HL-60 (cell line): ENCODE data around the gene RPL10.

ENCODE experiments used
- SPI1 ChIP-seq: IDR thresholded peaks from 2 replicates; pipeline ENCODE4 v1.6.1; 2012; ENCODE audit warnings: low read depth, mild to moderate bottlenecking, borderline replicate concordance
- TF ChIP-seq, protein P1 (sequence below): IDR thresholded peaks from one replicate; pipeline ENCODE4 v1.5.1; 2011; ENCODE audit warnings: low read length, control low read depth, inconsistent platforms; ENCODE audit not compliant: insufficient read depth

DNA sequence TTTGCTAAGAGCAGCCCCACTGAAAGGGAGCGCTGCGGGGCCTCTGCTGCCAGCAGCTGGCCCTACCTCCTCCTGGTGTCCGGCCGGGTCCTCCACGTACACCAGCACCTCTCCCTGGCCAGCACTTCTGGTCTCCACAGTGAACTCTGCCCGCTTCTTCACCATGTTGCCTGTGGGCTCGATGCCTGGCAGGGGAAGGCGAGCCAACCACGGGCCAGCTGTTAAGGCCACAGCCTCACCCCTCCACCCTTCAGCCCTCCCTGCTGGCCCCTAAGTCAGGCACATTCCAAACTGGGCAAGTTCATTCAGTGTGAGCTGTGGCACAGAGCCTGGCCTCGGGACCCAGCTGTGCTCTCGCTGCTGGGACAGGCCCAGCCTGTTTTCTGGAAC, 31.5 kb upstream of the RPL10 start:
- TF ChIP-seq, protein P1, sequence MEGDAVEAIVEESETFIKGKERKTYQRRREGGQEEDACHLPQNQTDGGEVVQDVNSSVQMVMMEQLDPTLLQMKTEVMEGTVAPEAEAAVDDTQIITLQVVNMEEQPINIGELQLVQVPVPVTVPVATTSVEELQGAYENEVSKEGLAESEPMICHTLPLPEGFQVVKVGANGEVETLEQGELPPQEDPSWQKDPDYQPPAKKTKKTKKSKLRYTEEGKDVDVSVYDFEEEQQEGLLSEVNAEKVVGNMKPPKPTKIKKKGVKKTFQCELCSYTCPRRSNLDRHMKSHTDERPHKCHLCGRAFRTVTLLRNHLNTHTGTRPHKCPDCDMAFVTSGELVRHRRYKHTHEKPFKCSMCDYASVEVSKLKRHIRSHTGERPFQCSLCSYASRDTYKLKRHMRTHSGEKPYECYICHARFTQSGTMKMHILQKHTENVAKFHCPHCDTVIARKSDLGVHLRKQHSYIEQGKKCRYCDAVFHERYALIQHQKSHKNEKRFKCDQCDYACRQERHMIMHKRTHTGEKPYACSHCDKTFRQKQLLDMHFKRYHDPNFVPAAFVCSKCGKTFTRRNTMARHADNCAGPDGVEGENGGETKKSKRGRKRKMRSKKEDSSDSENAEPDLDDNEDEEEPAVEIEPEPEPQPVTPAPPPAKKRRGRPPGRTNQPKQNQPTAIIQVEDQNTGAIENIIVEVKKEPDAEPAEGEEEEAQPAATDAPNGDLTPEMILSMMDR, result no peak
- TF ChIP-seq SPI1, result no peak
